ENCODE results near the gene C5orf22.

Gene C5orf22

DNA sequence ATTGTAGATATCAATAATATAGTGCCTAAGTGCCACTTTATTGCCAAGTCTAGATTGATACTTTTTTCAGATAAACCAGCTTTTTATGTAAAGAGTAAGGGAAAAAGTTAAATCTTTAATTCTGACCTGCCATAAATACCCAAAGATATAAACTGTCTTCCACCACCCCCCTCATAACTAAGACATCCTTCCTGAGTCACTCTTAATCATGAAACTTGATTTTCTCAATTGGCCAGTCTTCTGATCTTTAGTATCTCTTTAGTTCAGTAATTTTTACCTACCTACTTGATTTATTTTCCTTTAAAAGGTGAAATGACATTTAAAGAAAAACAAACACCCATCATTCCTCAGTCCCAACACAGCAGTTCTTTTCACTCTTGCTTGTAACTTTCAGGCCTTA is 21.8 kb downstream of the C5orf22 start:
- TF ChIP-seq ZBTB7A (IDR thresholded peaks at IDR 0.05; ENCODE audit: low read depth), result no peak
- no peak for TF ChIP-seq YY1 (IDR thresholded peaks at IDR 0.05; ENCODE audit: low read depth)
- no peak for TF ChIP-seq RAD21 (IDR thresholded peaks at IDR 0.05; ENCODE audit: low read depth)
- TF ChIP-seq TCF12 (IDR thresholded peaks at IDR 0.05; ENCODE audit: low read depth), result no peak
- TF ChIP-seq NFIC (IDR thresholded peaks at IDR 0.05), result no peak
- TF ChIP-seq CREB1 (IDR thresholded peaks at IDR 0.05; ENCODE audit: low read depth), result no peak
- no peak for TF ChIP-seq TEAD4 (IDR thresholded peaks at IDR 0.05)

DNA sequence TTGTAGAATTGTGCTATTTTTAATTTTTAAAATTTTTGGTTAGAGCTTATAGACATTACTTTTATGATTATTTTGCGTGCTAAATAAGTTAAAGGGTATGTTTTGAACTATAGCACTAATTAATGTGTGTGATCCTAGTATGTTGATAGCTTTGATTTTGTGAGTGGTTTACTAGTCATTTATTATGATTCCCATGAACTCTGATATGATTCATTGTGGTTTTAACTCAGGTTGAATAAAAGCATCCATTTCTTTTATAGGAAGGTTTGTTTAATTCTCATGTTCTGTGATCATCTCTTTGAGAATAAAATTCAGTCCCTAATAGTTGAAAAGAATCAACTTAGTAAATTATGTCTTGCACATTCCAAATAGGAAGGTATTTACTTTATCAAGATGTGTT is 22.5 kb downstream of the C5orf22 start:
- no peak for TF ChIP-seq CEBPB (IDR thresholded peaks at IDR 0.05)
- TF ChIP-seq, protein P1, sequence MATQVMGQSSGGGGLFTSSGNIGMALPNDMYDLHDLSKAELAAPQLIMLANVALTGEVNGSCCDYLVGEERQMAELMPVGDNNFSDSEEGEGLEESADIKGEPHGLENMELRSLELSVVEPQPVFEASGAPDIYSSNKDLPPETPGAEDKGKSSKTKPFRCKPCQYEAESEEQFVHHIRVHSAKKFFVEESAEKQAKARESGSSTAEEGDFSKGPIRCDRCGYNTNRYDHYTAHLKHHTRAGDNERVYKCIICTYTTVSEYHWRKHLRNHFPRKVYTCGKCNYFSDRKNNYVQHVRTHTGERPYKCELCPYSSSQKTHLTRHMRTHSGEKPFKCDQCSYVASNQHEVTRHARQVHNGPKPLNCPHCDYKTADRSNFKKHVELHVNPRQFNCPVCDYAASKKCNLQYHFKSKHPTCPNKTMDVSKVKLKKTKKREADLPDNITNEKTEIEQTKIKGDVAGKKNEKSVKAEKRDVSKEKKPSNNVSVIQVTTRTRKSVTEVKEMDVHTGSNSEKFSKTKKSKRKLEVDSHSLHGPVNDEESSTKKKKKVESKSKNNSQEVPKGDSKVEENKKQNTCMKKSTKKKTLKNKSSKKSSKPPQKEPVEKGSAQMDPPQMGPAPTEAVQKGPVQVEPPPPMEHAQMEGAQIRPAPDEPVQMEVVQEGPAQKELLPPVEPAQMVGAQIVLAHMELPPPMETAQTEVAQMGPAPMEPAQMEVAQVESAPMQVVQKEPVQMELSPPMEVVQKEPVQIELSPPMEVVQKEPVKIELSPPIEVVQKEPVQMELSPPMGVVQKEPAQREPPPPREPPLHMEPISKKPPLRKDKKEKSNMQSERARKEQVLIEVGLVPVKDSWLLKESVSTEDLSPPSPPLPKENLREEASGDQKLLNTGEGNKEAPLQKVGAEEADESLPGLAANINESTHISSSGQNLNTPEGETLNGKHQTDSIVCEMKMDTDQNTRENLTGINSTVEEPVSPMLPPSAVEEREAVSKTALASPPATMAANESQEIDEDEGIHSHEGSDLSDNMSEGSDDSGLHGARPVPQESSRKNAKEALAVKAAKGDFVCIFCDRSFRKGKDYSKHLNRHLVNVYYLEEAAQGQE (IDR thresholded peaks at IDR 0.05; ENCODE audit: low read depth), result no peak
- TF ChIP-seq, protein P2, sequence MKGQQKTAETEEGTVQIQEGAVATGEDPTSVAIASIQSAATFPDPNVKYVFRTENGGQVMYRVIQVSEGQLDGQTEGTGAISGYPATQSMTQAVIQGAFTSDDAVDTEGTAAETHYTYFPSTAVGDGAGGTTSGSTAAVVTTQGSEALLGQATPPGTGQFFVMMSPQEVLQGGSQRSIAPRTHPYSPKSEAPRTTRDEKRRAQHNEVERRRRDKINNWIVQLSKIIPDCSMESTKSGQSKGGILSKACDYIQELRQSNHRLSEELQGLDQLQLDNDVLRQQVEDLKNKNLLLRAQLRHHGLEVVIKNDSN (IDR thresholded peaks at IDR 0.05), result no peak
- no peak for TF ChIP-seq CREB1 (IDR thresholded peaks at IDR 0.05; ENCODE audit: low read depth)
- TF ChIP-seq EP300 (IDR thresholded peaks at IDR 0.05; ENCODE audit: borderline replicate concordance), result no peak
- TF ChIP-seq ZBTB7A (IDR thresholded peaks at IDR 0.05; ENCODE audit: low read depth), result no peak
- no peak for TF ChIP-seq TEAD4 (IDR thresholded peaks at IDR 0.05)
- no peak for TF ChIP-seq MAX (IDR thresholded peaks at IDR 0.05)
- TF ChIP-seq EGR1 (IDR thresholded peaks at IDR 0.05), result no peak
- TF ChIP-seq RAD21 (IDR thresholded peaks at IDR 0.05; ENCODE audit: low read depth), result no peak
- no peak for TF ChIP-seq TCF12 (IDR thresholded peaks at IDR 0.05; ENCODE audit: low read depth)
- no peak for TF ChIP-seq NFIC (IDR thresholded peaks at IDR 0.05)
- TF ChIP-seq YY1 (IDR thresholded peaks at IDR 0.05; ENCODE audit: low read depth), result no peak

DNA sequence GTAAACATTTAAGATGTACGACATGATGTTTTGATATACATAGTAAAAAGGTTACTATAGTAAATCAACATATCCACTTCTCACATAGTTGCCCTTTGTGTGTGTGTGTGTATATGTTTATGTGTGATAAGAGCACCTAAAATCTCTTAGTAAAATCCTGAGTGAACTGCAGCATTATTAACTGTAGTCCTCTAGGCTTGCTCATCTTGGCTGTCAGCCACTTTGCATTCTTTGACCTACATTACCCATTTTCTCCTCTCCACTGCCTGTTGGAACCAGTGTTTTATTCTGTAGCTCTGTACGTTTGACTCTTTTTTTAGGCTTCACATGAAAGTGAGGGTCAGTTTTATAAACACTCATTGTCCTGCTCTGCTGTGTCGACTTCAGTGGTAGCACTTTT is 24.4 kb downstream of the C5orf22 start:
- TF ChIP-seq TCF12 (IDR thresholded peaks at IDR 0.05; ENCODE audit: low read depth), result no peak
- no peak for TF ChIP-seq TEAD4 (IDR thresholded peaks at IDR 0.05)
- no peak for TF ChIP-seq MAX (IDR thresholded peaks at IDR 0.05)
- TF ChIP-seq YY1 (IDR thresholded peaks at IDR 0.05; ENCODE audit: low read depth), result no peak
- TF ChIP-seq, protein P2 (IDR thresholded peaks at IDR 0.05), result no peak
- no peak for TF ChIP-seq ZBTB7A (IDR thresholded peaks at IDR 0.05; ENCODE audit: low read depth)
- TF ChIP-seq RAD21 (IDR thresholded peaks at IDR 0.05; ENCODE audit: low read depth), result no peak
- TF ChIP-seq TAF1 (IDR thresholded peaks at IDR 0.05; ENCODE audit: low read depth), result no peak
- TF ChIP-seq EP300 (IDR thresholded peaks at IDR 0.05; ENCODE audit: borderline replicate concordance), result no peak
- TF ChIP-seq CREB1 (IDR thresholded peaks at IDR 0.05; ENCODE audit: low read depth), result no peak
- no peak for TF ChIP-seq NFIC (IDR thresholded peaks at IDR 0.05)
- TF ChIP-seq CEBPB (IDR thresholded peaks at IDR 0.05), result no peak
- TF ChIP-seq FOXM1 (IDR thresholded peaks at IDR 0.05; ENCODE audit: borderline replicate concordance, low read depth), result no peak
- TF ChIP-seq EGR1 (IDR thresholded peaks at IDR 0.05), result no peak

GRCh38 chr5:31559942-31560341 is 27.8 kb downstream of the C5orf22 start:
- TF ChIP-seq TEAD4 (IDR thresholded peaks at IDR 0.05) (no peak), MAX (IDR thresholded peaks at IDR 0.05) (no peak), TAF1 (IDR thresholded peaks at IDR 0.05; ENCODE audit: low read depth) (no peak), CEBPB (IDR thresholded peaks at IDR 0.05) (no peak), RAD21 (IDR thresholded peaks at IDR 0.05; ENCODE audit: low read depth) (no peak), FOXM1 (IDR thresholded peaks at IDR 0.05; ENCODE audit: borderline replicate concordance, low read depth) (no peak), EP300 (IDR thresholded peaks at IDR 0.05; ENCODE audit: borderline replicate concordance) (no peak), ZBTB7A (IDR thresholded peaks at IDR 0.05; ENCODE audit: low read depth) (no peak), EGR1 (IDR thresholded peaks at IDR 0.05) (no peak), YY1 (IDR thresholded peaks at IDR 0.05; ENCODE audit: low read depth) (no peak), CREB1 (IDR thresholded peaks at IDR 0.05; ENCODE audit: low read depth) (no peak), NFIC (IDR thresholded peaks at IDR 0.05) (no peak), TCF12 (IDR thresholded peaks at IDR 0.05; ENCODE audit: low read depth) (no peak)
- TF ChIP-seq, protein P1 (IDR thresholded peaks at IDR 0.05; ENCODE audit: low read depth), result no peak
- TF ChIP-seq, protein P2 (IDR thresholded peaks at IDR 0.05), result no peak

GRCh38 chr5:31561946-31562345 is 29.8 kb downstream of the C5orf22 start:
- TF ChIP-seq FOXM1 (IDR thresholded peaks at IDR 0.05; ENCODE audit: borderline replicate concordance, low read depth) (no peak), YY1 (IDR thresholded peaks at IDR 0.05; ENCODE audit: low read depth) (no peak), TCF12 (IDR thresholded peaks at IDR 0.05; ENCODE audit: low read depth) (no peak), TAF1 (IDR thresholded peaks at IDR 0.05; ENCODE audit: low read depth) (no peak), NFIC (IDR thresholded peaks at IDR 0.05) (no peak), EP300 (IDR thresholded peaks at IDR 0.05; ENCODE audit: borderline replicate concordance) (no peak), ZBTB7A (IDR thresholded peaks at IDR 0.05; ENCODE audit: low read depth) (no peak), RAD21 (IDR thresholded peaks at IDR 0.05; ENCODE audit: low read depth) (no peak), MAX (IDR thresholded peaks at IDR 0.05) (no peak), EGR1 (IDR thresholded peaks at IDR 0.05) (no peak), CREB1 (IDR thresholded peaks at IDR 0.05; ENCODE audit: low read depth) (no peak), TEAD4 (IDR thresholded peaks at IDR 0.05) (no peak), CEBPB (IDR thresholded peaks at IDR 0.05) (no peak)
- TF ChIP-seq, protein P2 (IDR thresholded peaks at IDR 0.05), result no peak
- TF ChIP-seq, protein P1 (IDR thresholded peaks at IDR 0.05; ENCODE audit: low read depth), result no peak
